Renal cortex interstitium (tissue), 11 donors: Measurements from ENCODE around the gene ZIC2. TPM values are rescaled to one million over a fixed set of nuclear protein-coding genes. Genes with fewer than 3 reads are reported as not detected.
"Not testable (repeated sequence)": the region's sequence is repeated elsewhere in the genome, so short reads cannot be mapped to it uniquely, and the experiment has no call there.

Experiments
- DNase-seq, 11 donors: peaks; one replicate each; pipeline ENCODE4 v3.0.0-alpha.2; 2013; ENCODE audit warnings: low read depth in 9 of 11, low spot score in 4 of 11; ENCODE audit errors: extremely low read depth in 1 of 11
- polyA plus RNA-seq, 3 donors: library from polyadenylated mRNA; unstranded; fragments of 120-200 nt; gene quantifications; one replicate each; pipeline ENCODE4 v1.2.1, GENCODE V29; 2013; ENCODE audit not compliant: insufficient read length in 3 of 3

Gene ZIC2
- polyA plus RNA-seq, 3 donors = 0.18 to 0.31 (median 0.19) TPM

DNA sequence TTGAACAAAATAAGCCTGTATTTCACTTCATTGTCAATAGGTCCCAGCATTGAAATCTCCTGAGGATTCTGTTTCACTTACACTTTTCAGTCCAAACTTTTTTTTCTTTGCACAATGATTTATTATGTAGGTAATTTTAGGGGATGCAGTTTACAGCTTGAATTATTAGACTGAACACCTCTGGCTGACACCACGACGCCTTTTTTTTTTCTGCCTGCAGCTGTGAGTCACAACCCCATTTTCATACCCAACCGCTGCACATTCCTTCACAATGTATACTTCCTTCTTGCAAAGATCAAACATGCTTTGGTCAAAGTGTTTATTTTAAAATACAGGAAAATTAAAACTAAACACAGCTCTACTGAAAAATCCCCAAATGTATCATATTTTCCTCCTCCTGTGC lies 11.4 kb downstream of the ZIC2 start:
- no peak for DNase-seq

DNA sequence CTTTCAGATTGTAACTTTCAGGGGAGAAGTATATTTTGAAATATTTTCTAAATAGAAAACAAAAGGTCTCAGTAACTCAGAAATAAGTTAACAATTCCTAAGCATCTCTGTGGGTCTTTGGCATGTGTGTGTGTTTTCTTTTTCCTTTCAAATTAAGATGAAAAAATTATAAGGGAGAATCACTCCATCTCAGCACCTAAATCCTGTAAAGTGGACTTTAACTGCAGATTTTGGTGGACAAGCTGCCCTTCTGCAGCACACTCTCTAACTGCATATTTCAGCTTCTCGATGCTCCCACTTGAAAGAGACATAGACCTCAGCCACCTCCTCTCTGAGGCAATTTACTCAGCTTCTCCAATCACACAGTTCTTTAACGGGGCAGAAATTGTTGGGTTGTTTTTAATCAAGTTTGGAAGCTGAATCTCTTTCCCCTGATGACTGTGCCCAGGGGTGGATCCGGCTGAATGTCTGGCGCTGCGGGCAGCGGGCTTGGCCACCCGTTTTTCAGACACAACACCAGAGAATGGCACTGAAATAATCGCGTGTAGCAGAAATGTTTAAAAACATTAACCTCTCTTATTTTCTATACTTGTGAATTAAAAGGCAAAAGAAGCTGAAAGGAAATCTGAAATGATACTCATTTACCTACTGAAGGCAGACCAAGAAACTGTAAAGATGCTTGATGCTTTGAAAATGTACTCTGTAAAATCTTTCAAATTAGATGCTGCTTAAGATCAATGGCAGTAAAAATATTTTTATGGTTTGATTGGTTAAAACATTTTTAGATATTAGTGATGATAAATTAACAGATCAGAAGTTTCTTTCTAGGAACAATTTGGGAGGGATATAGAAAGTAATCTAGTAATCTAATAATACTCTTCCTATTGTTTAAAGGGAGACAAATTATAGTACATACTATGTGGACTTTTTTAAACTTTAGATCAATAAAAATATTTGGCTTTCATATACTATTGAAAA lies 12.4 kb downstream of the ZIC2 start:
- DNase-seq = peak in 1 of 11 donors; percentile 40

DNA sequence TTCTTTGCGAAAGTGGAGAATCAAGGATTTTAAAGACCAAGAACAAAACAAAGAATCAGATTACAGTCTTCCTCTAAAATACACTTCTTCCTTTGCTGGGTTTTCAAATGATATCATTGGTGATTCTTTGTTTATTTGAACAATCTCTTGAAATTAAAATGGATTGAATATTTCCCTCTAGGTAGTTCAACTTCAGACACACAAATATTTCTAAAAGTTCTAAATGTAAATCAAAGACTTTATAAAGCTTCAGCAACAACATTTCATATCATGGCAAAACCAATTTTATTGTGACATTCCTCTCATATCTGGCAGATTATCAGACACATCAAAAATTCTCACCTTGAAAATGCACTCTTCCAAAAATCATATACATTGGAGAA lies 13.0 kb downstream of the ZIC2 start:
- DNase-seq = no peak

DNA sequence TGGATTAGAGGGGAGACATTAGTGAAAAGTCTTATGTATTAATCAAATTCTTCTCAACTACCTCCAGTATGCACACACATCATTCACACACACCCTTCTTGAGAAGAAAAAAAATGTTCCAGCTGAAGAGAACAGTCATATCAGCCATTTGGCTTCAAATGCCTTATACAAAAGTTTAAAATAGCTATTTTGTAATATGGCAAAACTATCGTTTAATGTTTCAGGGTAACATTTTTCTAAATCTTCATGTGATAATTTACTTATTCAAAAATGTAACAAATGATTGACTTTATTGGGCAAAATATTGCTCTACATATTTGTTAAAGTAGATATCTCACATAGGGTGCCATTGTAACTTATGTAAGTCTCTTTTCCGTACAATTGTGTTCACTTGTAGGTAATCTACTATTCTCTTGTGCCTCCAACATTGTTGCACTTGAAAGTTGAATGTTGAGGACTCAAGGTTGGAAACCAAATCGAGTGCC lies 13.6 kb downstream of the ZIC2 start:
- DNase-seq = no peak

DNA sequence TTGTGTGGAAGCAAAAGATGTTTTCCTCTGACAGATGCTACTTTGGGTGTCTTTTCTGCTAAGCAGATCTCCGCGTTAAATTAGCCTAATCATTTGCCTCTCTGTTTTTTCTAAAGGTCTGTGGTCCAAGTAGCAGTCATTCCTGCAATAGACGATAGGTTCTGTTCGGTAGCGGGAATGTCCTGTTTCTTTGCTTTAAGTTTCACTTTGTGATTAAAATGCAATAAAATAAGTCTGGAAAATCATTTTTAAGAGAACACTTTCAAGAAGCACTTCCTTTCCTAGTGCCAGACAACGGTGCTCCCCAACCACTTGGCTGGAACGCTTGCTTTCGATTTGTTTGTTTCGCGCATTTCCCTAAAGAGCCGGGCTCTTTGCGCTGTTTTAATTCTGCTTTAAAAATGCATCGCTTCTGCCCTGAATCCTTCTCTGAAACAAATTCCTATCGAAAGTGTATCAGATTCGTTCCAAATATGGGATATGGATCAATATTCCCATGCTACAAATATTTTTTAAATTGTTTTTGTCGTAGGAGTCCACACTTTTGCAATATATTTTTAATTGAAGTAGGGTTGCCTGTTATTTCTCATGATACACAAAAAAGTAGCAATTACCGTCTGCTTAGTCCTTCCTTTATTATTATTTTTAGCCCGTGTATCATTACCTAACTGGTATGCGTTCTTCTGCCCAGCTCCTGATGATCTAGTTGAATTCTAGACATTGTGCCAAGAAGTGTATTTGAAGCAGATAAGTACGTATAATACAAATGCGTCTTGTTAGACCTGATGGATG lies 14.2 kb downstream of the ZIC2 start:
- peak in 1 of 11 donors; percentile 78 for DNase-seq

DNA sequence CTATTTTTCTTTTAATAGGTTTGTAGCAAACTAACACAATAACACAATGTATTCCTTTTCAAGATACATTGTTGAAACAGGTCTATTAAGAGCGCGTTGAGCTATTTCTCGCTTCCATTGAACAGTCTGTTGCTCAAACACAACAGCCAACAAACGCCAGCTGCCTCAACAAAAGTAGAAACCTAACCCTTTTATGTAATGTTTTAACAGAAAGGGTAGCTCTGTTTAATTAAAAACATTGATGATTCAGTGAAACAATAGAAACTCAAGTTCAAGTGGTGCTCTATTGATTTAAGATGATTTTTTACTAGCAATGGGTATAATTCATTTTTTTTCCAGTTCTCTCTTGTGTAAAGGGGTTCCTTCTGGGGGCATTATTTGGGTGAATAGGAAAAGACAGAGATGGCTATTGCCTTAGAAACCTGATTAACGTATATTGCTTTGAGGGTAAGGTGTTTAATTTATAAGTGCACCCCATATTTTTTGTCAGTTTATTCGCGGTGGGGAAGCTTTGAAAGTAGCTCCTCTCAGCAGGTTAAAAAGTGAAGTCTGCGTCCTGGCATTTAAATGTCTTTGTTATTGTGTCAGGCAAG lies 14.9 kb downstream of the ZIC2 start:
- DNase-seq = no peak

DNA sequence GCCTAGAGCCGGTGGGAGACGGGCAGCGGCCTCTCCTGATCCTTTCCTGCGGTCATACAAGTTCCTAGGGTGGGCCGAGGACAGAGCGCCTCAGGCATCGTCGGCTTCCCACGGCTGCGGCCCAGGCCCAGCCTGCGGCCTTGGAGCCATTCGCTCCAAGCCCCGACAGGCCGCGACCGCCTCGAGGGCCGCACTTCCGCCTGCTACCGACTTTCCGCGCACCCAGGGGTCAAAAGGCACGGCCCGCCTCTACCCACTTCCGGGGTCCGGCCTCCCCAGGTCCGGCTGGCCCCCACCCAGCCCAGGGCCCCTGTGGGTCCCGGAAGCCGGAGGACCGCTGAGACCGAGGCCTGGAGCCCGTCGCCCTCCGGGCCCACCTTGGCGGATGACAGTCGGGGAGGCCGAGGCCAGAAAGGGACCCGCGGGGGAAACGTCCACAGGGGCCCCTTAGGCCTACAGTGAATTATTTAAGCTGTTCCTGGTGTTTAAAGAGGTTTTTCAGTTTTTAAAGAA lies 16.2 kb downstream of the ZIC2 start:
- DNase-seq = no peak

DNA sequence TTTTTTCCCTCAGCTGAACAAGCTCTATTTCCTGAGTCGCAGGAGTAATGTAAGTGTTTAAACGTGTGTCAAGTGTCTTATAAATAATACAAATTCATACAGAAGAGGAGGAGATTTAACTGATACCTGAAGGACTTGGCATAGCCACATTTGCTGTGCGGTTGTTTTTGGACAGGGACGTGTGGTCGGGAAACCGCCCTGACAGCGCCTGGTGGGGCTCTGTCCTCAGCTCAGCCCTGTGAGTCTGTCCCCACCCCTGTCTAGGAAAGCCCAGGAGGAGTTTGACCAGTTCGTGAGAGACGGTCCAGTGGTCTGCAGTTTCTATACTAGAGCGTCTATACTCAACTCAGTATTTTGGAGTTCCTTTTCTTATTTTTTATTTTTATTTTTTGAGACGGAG lies 16.7 kb downstream of the ZIC2 start:
- DNase-seq = no peak

DNA sequence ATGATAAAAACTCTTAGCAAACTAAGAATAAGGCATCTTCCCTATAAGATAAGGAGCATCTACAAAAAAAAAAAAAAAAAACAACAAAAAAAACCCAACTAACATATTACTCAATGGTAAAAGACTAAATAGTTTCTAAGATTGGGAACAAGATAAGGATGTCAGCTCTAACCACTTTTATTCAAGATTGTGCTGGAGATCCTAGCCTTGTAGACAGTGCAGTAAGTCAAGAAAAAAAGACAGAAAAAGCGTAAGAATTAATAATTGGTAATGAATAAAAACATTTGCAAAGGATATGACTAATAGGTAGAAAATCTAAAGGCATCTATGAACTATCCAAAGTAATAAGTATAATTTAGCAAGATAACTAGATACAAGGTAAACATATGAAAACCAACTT lies 33.0 kb downstream of the ZIC2 start:
- DNase-seq = no peak

DNA sequence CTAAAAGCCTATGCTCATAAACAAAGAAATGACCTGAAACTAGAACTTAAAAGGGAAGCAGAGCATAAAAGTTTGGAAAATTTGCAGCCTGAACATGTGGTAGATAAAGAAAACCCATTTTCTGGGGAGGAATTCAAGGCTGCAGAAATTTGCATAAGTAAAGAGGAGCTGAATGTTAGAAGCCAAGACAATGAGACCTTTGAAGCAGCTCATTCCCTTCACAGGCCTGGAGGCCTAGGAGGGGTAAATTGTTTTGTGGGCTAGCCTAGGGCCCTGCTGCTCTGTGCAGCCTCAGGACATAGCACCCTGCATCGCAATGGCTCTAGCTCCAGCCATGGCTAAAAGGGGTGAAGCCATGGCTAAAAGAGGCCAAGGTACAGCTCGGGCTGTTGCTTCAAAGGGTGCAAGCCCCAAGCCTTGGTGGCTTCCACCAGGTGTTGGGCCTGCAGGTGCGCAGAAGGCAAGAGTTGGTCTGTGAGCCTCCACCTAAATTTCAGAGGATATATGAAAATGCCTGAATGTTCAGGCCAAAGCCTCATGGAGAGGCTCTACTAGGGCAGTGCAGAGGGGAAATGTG lies 38.3 kb downstream of the ZIC2 start:
- DNase-seq = no peak

DNA sequence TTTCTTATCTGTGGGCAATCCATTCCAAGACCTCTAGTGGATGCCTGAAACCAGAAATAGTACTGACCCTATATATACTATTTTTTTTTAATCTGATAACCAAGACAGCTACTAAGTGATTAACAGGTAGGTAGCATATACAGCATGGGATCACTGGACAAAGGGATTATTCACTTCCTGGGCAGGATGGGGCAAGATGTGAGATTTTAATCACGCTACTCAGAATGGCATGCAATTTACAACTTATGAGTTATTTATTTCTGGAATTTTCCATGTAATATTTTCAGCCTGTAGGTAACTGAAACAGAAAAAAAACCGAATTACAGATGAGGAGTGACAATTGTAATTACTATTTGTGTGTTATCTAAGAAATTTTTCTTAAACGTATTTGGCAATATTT lies 41.2 kb downstream of the ZIC2 start:
- no peak for DNase-seq

DNA sequence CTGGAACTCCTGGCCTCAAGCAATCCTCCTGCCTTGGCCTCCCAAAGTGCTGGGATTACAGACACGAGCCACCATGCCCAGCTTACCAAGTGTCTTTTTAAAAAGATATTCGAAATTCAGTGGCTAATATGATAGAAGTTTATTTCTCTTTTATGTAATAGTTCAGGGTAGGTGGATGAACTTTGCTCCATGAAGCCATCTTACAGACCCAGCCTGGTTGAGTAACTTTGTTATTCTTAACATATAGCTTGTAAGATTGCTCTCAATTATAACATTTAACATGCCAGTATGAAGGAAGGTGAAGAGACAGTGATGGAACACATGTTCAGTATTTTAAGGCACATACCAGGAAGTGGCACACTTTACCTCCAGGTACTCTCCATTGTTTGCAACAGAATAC lies 42.4 kb downstream of the ZIC2 start:
- DNase-seq = no peak

DNA sequence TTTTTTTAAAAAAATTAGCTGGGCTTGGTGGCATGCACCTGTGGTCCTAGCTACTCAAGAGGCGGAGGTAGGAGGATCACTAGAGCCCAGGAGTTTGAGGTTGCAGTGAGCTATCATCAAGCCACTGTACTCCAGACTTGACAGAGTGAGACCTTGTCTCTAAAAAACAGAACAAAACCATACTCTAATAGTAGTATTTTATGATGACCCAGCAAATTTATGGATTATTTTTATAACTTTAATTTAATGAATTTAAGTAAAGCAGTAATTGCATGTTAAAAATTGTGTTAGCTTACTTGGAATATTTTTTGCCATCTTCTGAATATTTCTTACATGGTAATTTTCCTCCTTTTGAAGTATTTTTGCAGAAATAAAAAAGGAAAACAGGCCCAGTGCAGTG lies 48.3 kb downstream of the ZIC2 start:
- no peak for DNase-seq

DNA sequence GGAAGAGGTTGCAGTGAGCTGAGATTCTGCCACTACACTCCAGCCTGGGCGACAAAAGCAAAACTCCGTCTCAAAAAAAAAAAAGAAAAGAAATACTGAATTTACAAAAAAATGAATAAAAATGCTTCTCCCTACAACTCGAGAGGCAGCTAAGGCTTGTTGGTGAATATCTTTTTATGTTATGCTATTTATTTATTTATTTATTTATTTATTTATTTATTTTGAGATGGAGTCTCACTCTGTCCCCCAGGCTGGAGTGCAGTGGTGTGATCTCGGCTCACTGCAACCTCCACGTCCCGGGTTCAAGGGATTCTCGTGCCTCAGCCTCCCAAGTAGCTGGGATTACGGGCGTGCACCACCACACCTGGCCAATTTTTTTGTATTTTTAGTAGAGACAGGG lies 51.1 kb downstream of the ZIC2 start:
- DNase-seq = not testable (repeated sequence)

DNA sequence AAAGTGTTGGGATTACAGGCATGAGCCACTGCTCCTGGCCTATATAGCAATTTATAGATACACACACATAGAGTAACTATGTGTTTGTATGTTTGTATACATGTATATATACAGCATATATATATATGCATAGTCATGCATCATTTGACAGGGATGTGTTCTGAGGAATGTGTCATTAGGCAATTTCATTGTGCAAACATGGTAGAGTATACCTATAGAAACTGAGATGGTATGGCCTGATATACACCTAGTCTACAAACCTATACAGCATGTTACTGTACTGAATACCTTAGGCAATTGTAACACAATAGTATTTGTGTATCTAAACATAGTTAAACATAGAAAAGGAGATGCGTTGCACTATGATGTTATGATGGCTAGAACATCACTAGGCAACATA lies 54.4 kb downstream of the ZIC2 start:
- DNase-seq = no peak
